ENCODE results near the gene IGSF11.

GRCh38 chr3:118960876-118961450 lies 73.7 kb downstream of the IGSF11 start:
- TF ChIP-seq POLR2A (IDR thresholded peaks at IDR 0.05) (no peak), CTCF (IDR thresholded peaks at IDR 0.05) (no peak)
